Natural killer cell (primary cell): ENCODE results near the gene ATG9A. TPM values are rescaled to one million over a fixed set of nuclear protein-coding genes. Genes with fewer than 3 reads are reported as not detected.
A peak's percentile ranks its signal among the peaks of the same experiment; 100 is the strongest.

Source experiments
- ATAC-seq, 3 donors: fragments of 150-1000 bp in 2 of 3; fragments of 200-7000 bp in 1 of 3; cut with Tn5 transposase; 1 replicate in 1 of 3; 2 replicates in 2 of 3; pipeline ENCODE4 v1.10.0; 2021; ENCODE audit warnings: mild to moderate bottlenecking in 2 of 3, moderate library complexity in 2 of 3
- DNase-seq, 2 donors: peaks; one replicate each; pipeline versions ENCODE4 v3.0.0 to v3.0.0-alpha.2; 2013 to 2021; ENCODE audit warnings: mixed read lengths in 1 of 2
- H3K27ac ChIP-seq: one replicate; pipeline ENCODE4 v1.5.1; 2013; ENCODE audit warnings: mild to moderate bottlenecking, low read length
- H3K27me3 ChIP-seq: one replicate; pipeline ENCODE4 v1.6.1; 2013; ENCODE audit warnings: low read length; ENCODE audit not compliant: control insufficient read depth, insufficient read depth
- H3K36me3 ChIP-seq: one replicate; pipeline ENCODE4 v1.6.1; 2013; ENCODE audit warnings: low read length; ENCODE audit not compliant: control insufficient read depth, insufficient read depth
- H3K4me1 ChIP-seq: one replicate; pipeline ENCODE4 v1.6.1; 2013; ENCODE audit warnings: low read length; ENCODE audit not compliant: control insufficient read depth, insufficient read depth
- H3K4me3 ChIP-seq: one replicate; pipeline ENCODE4 v1.5.1; 2013; ENCODE audit warnings: low read length
- H3K9me3 ChIP-seq: one replicate; pipeline ENCODE4 v1.6.1; 2013; ENCODE audit warnings: low read length; ENCODE audit not compliant: control insufficient read depth, insufficient read depth
- H3K27ac Mint-ChIP-seq, 2 donors: one replicate each; pipeline ENCODE4 v1.8.0; 2022; ENCODE audit warnings: mild to moderate bottlenecking in 2 of 2, mixed read lengths in 2 of 2, moderate library complexity in 1 of 2
- H3K27me3 Mint-ChIP-seq, 2 donors: one replicate each; pipeline ENCODE4 v1.8.0; 2022; ENCODE audit warnings: low read depth in 2 of 2, mixed read lengths in 2 of 2
- H3K36me3 Mint-ChIP-seq: one replicate; pipeline ENCODE4 v1.8.0; 2022; ENCODE audit warnings: mixed read lengths
- H3K4me1 Mint-ChIP-seq, 2 donors: one replicate each; pipeline ENCODE4 v1.8.0; 2022; ENCODE audit warnings: mixed read lengths in 2 of 2
- H3K4me3 Mint-ChIP-seq: one replicate; pipeline ENCODE4 v1.8.0; 2022; ENCODE audit warnings: mild to moderate bottlenecking, moderate library complexity, mixed read lengths
- H3K9me3 Mint-ChIP-seq, 2 donors: one replicate each; pipeline ENCODE4 v1.8.0; 2022; ENCODE audit warnings: mixed read lengths in 2 of 2
- CTCF ChIP-seq: fragments of 200-600 bp; IDR thresholded peaks from one replicate; pipeline ENCODE4 v1.8.0; 2022; ENCODE audit warnings: antibody characterized with exemption
- WGBS: methylation state at CpG from one replicate; pipeline ENCODE4 v1.1.7; 2013; ENCODE audit warnings: missing lambda C conversion rate; ENCODE audit not compliant: insufficient coverage; 5-methylcytosine and 5-hydroxymethylcytosine counted together
- intact Hi-C: fragments of 100-400 bp; cut with micrococcal nuclease; formaldehyde crosslinking; loops from one replicate; pipeline ENCODE4 v1.14.2; 2022
- total RNA-seq, 4 donors: library from RNA; stranded (reverse); fragments of 120-200 nt in 1 of 4; gene quantifications; one replicate each; pipeline versions ENCODE4 v1.2.3 to v1.2.4, GENCODE V29; 2013 to 2022

Gene ATG9A
- total RNA-seq, 3 donors from 2014 or later (not counting 1 experiment from before 2014, with no cell fraction given): 98.1 to 110 (median 108) TPM

GRCh38 chr2:219234331-219234730, 4.9 kb upstream of the ATG9A start:
- Mint-ChIP-seq H3K4me1 (peaks cover 14 to 31% of the 10 kb centered on the region in 2 donors), H3K27me3 (no peaks in the 10 kb centered on the region), H3K27ac (no peak overlapping the region), H3K9me3 (no peaks in the 10 kb centered on the region), H3K36me3 (peaks cover 33% of the 10 kb centered on the region), H3K4me3 (no peak overlapping the region)
- no peak for DNase-seq
- H3K27me3 ChIP-seq: no peaks in the 10 kb centered on the region
- peaks cover 12% of the 10 kb centered on the region for H3K4me1 ChIP-seq
- 98% methylated on average over 3 of the region's 3 CpGs for WGBS
- intact Hi-C loops: no loop called here
- H3K9me3 ChIP-seq: no peaks in the 10 kb centered on the region
- peaks cover 66% of the 10 kb centered on the region for H3K36me3 ChIP-seq
- no peak for TF ChIP-seq CTCF
- H3K27ac ChIP-seq: no peak overlapping the region
- H3K4me3 ChIP-seq: no peak overlapping the region
- no peak for ATAC-seq

GRCh38 chr2:219230059-219230540, 664 bp upstream of the ATG9A start:
- no peaks in the 10 kb centered on the region for H3K27me3 Mint-ChIP-seq
- H3K4me3 Mint-ChIP-seq: peak overlapping the region; percentile 100
- ATAC-seq: no peak
- H3K9me3 Mint-ChIP-seq: no peaks in the 10 kb centered on the region
- Histone ChIP-seq H3K9me3 (no peaks in the 10 kb centered on the region), H3K4me1 (peaks cover 30% of the 10 kb centered on the region), H3K27me3 (no peaks in the 10 kb centered on the region), H3K36me3 (peaks cover 46% of the 10 kb centered on the region), H3K27ac (peak overlapping the region; percentile 77), H3K4me3 (peak overlapping the region; percentile 88)
- peak in 1 of 2 donors; percentile 64 for DNase-seq
- H3K36me3 Mint-ChIP-seq: peaks cover 25% of the 10 kb centered on the region
- TF ChIP-seq CTCF: no peak
- peaks cover 31 to 55% of the 10 kb centered on the region in 2 donors for H3K4me1 Mint-ChIP-seq
- intact Hi-C loops: no loop called here
- H3K27ac Mint-ChIP-seq: peak overlapping the region; percentile 99
- under 1% methylated on average over 24 of the region's 24 CpGs for WGBS

GRCh38 chr2:219228911-219229304, 528 bp downstream of the ATG9A start:
- Mint-ChIP-seq H3K9me3 (no peaks in the 10 kb centered on the region), H3K4me1 (peaks cover 31 to 54% of the 10 kb centered on the region in 2 donors), H3K36me3 (peaks cover 14% of the 10 kb centered on the region), H3K4me3 (peak overlapping the region; percentile 100), H3K27ac (peak overlapping the region; percentile 99), H3K27me3 (no peaks in the 10 kb centered on the region)
- Histone ChIP-seq H3K36me3 (peaks cover 46% of the 10 kb centered on the region), H3K9me3 (no peaks in the 10 kb centered on the region), H3K4me1 (peaks cover 37% of the 10 kb centered on the region), H3K27ac (peak overlapping the region; percentile 71), H3K27me3 (no peaks in the 10 kb centered on the region), H3K4me3 (peak overlapping the region; percentile 88)
- intact Hi-C loops: loop anchor here (1.0 to 2.0 kb wide), 6 partner anchors 10 to 66 kb away; partner anchors contain the start of genes DNAJB2, GLB1L, STK16 and TUBA4A
- DNase-seq: no peak
- no peak for TF ChIP-seq CTCF
- no peak for ATAC-seq
- WGBS: 1% methylated on average over 19 of the region's 19 CpGs
